Lung (tissue), 12 donors: ENCODE data around the gene ZNF385A. TPM values are rescaled to one million over a fixed set of nuclear protein-coding genes. Genes with fewer than 3 reads are reported as not detected.

Source experiments
- ATAC-seq: fragments of 200-7000 bp; cut with Tn5 transposase; one replicate; pipeline ENCODE4 v1.9.1; 2020; ENCODE audit warnings: moderate number of reproducible peaks; ENCODE audit not compliant: insufficient read depth, low FRiP score
- DNase-seq, 3 donors: peaks; one replicate each; pipeline ENCODE4 v3.0.0-alpha.2; 2013 to 2017
- H3K27ac ChIP-seq, 2 donors: one replicate each; pipeline ENCODE4 v1.5.1; 2013; ENCODE audit warnings: mild to moderate bottlenecking in 2 of 2, moderate library complexity in 2 of 2, control low read depth in 1 of 2, inconsistent platforms in 1 of 2, low read depth in 1 of 2, low read length in 1 of 2
- H3K27me3 ChIP-seq, 3 donors: one replicate each; pipeline ENCODE4 v1.5.1; 2013; ENCODE audit warnings: low read length in 2 of 3; ENCODE audit not compliant: control insufficient read depth in 3 of 3, insufficient read depth in 3 of 3
- H3K36me3 ChIP-seq, 4 donors: one replicate each; pipeline ENCODE4 v1.5.1; 2013; ENCODE audit warnings: low read length in 4 of 4, mild to moderate bottlenecking in 1 of 4, moderate library complexity in 1 of 4; ENCODE audit not compliant: control insufficient read depth in 4 of 4, insufficient read depth in 4 of 4
- H3K4me1 ChIP-seq, 5 donors: one replicate each; pipeline ENCODE4 v1.5.1; 2013; ENCODE audit warnings: low read length in 5 of 5, mild to moderate bottlenecking in 2 of 5, moderate library complexity in 1 of 5; ENCODE audit not compliant: control insufficient read depth in 5 of 5, insufficient read depth in 5 of 5
- H3K4me3 ChIP-seq: one replicate; pipeline ENCODE4 v1.5.1; 2013; ENCODE audit warnings: mild to moderate bottlenecking, control low read depth, moderate library complexity
- H3K9ac ChIP-seq, 2 donors: one replicate each; pipeline ENCODE4 v1.5.1; 2013; ENCODE audit warnings: low read length in 2 of 2, control low read depth in 1 of 2; ENCODE audit not compliant: insufficient read depth in 1 of 2
- H3K9me3 ChIP-seq, 4 donors: one replicate each; pipeline ENCODE4 v1.5.1; 2013; ENCODE audit warnings: low read length in 3 of 4, mild to moderate bottlenecking in 1 of 4, moderate library complexity in 1 of 4; ENCODE audit not compliant: control insufficient read depth in 4 of 4, insufficient read depth in 3 of 4
- WGBS, 2 donors: extraction: QIAGEN DNeasy Blood & Tissue Kit; methylation state at CpG; one replicate each; pipeline ENCODE4 v1.1.7; 2013; 5-methylcytosine and 5-hydroxymethylcytosine counted together
- polyA plus RNA-seq, 2 donors: library from polyadenylated mRNA; stranded (reverse); fragments of 200-250 nt; gene quantifications; one replicate each; pipeline ENCODE4 v1.2.1, GENCODE V29; 2013
- total RNA-seq, 2 donors: library from RNA; depleted of rRNA in 1 of 2; stranded (reverse); fragments of >200 nt in 1 of 2; gene quantifications; one replicate each; pipeline ENCODE4 v1.2.1, GENCODE V29; 2014 to 2021
- TF ChIP-seq, protein P1 (sequence below): IDR thresholded peaks from 2 replicates; pipeline ENCODE4 v1.5.1; 2012; ENCODE audit warnings: mild to moderate bottlenecking; ENCODE audit errors: control extremely low read depth, extremely low read depth
- donor health status: control.
- donor health status: control.
- donor health status: Bipolar disorder and iron deficiency.
- donor health status: healthy.
- donor health status: DM: yes; HTN: yes; CAD: no.

The ZNF385A gene
- total and polyA plus RNA-seq, 4 donors, result 7.6 to 26.1 (median 16.6) TPM

DNA sequence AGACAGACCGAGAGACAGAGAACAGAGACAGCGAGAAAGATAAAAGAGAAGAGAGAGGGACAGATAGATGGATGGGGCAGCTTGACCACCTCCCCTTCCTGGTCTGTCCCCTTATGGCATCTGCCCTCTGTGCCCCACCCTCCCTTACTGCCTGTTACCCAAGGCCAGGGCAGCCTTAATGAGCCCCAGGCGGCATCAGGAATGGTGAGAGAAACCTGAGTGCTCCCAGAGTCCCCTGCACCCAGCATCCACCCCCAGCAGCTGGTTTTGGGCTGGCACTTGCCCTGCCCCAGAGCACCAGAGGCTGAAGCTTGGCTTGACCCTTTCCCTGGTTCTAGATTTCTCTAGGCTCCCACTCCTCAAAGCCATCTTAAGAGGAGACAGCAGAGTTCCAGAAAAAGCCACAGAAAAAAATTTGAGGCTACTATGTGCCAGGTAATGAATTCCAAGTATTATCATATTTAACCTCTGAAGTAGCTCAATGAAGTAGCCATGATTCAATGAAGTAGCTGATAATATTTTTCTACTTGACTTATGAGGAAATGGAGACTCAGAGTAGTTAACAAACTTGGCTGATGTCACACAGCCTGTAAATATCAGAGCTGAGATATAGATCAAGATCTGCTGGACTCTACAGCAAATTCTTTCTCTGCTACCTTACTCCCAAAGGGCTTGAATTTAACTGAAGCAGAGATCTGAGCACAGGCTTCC is 2.0 kb upstream of the ZNF385A start:
- 83 to 90% methylated on average over 3 of the region's 3 CpGs for WGBS, 2 donors
- no peaks in the 10 kb centered on the region for H3K9me3 ChIP-seq
- H3K4me1 ChIP-seq, result peaks cover 0 to 34% (median 14%) of the 10 kb centered on the region in 5 donors
- DNase-seq, result no peak
- H3K27me3 ChIP-seq, result no peaks in the 10 kb centered on the region
- H3K4me3 ChIP-seq, result no peak overlapping the region
- no peak overlapping the region for H3K9ac ChIP-seq
- H3K36me3 ChIP-seq, result no peaks in the 10 kb centered on the region
- ATAC-seq, result no peak
- H3K27ac ChIP-seq, result no peak overlapping the region
- TF ChIP-seq, protein P1, sequence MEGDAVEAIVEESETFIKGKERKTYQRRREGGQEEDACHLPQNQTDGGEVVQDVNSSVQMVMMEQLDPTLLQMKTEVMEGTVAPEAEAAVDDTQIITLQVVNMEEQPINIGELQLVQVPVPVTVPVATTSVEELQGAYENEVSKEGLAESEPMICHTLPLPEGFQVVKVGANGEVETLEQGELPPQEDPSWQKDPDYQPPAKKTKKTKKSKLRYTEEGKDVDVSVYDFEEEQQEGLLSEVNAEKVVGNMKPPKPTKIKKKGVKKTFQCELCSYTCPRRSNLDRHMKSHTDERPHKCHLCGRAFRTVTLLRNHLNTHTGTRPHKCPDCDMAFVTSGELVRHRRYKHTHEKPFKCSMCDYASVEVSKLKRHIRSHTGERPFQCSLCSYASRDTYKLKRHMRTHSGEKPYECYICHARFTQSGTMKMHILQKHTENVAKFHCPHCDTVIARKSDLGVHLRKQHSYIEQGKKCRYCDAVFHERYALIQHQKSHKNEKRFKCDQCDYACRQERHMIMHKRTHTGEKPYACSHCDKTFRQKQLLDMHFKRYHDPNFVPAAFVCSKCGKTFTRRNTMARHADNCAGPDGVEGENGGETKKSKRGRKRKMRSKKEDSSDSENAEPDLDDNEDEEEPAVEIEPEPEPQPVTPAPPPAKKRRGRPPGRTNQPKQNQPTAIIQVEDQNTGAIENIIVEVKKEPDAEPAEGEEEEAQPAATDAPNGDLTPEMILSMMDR, result no peak

GRCh38 chr12:54385251-54385914 is 850 bp upstream of the ZNF385A start:
- Histone ChIP-seq H3K9me3 (no peaks in the 10 kb centered on the region), H3K27ac (peak overlapping the region in 1 of 2 donors; percentile 71), H3K36me3 (no peaks in the 10 kb centered on the region), H3K27me3 (no peaks in the 10 kb centered on the region), H3K9ac (no peak overlapping the region), H3K4me1 (peaks cover 0 to 34% (median 14%) of the 10 kb centered on the region in 5 donors), H3K4me3 (no peak overlapping the region)
- WGBS, 2 donors, result 66 to 71% methylated on average over 10 of the region's 10 CpGs
- ATAC-seq (no peak), DNase-seq (no peak)
- TF ChIP-seq, protein P1, result no peak

- 58 to 69% methylated on average over 3 of the region's 3 CpGs for WGBS, 2 donors
- no peak overlapping the region for H3K9ac ChIP-seq
- peaks cover 0 to 30% (median 14%) of the 10 kb centered on the region in 5 donors for H3K4me1 ChIP-seq
- ATAC-seq, result peak; percentile 22
- no peak for DNase-seq
- peaks cover 0 to 1% (median 0%) of the 10 kb centered on the region in 4 donors for H3K36me3 ChIP-seq
- peak overlapping the region in 1 of 2 donors; percentile 88 for H3K27ac ChIP-seq
- no peaks in the 10 kb centered on the region for H3K9me3 ChIP-seq
- no peaks in the 10 kb centered on the region for H3K27me3 ChIP-seq
- H3K4me3 ChIP-seq, result no peak overlapping the region
- TF ChIP-seq, protein P1, result no peak
Observed at GRCh38 chr12:54383041-54383609, 1.4 kb downstream of the ZNF385A start.
